Left lung (tissue), 10 donors: ENCODE results near the gene RBMS2. TPM values are rescaled to one million over a fixed set of nuclear protein-coding genes. Genes with fewer than 3 reads are reported as not detected.
A peak's percentile ranks its signal among the peaks of the same experiment; 100 is the strongest.

Experiments
- ATAC-seq: fragments of 200-7000 bp; cut with Tn5 transposase; one replicate; pipeline ENCODE4 v1.9.1; 2020; ENCODE audit warnings: moderate library complexity
- DNase-seq, 4 donors: peaks; one replicate each; pipeline ENCODE4 v3.0.0-alpha.2; 2013 to 2020
- H3K27ac ChIP-seq, 2 donors: fragments of 200-600 bp; sonication (generic) in 1 of 2; one replicate each; pipeline versions ENCODE4 v1.5.0 to v1.8.0; 2020 to 2021
- H3K27me3 ChIP-seq, 2 donors: fragments of 200-600 bp; sonication (generic) in 1 of 2; one replicate each; pipeline versions ENCODE4 v1.5.0 to v1.8.0; 2020 to 2021
- H3K36me3 ChIP-seq, 2 donors: fragments of 200-600 bp; sonication (generic) in 1 of 2; one replicate each; pipeline versions ENCODE4 v1.5.0 to v1.8.0; 2020 to 2021
- H3K4me1 ChIP-seq, 2 donors: fragments of 200-600 bp; one replicate each; pipeline ENCODE4 v1.8.0; 2021
- H3K4me3 ChIP-seq, 2 donors: fragments of 200-600 bp; sonication (generic) in 1 of 2; one replicate each; pipeline versions ENCODE4 v1.5.0 to v1.8.0; 2020 to 2021; ENCODE audit warnings: mild to moderate bottlenecking in 1 of 2
- H3K9me3 ChIP-seq, 2 donors: fragments of 200-600 bp; sonication (generic) in 1 of 2; one replicate each; pipeline versions ENCODE4 v1.5.0 to v1.8.0; 2020 to 2021
- CTCF ChIP-seq, 2 donors: fragments of 200-600 bp; sonication (generic) in 1 of 2; IDR thresholded peaks; one replicate each; pipeline versions ENCODE4 v1.5.0 to v1.8.0; 2021; ENCODE audit warnings: antibody characterized with exemption in 2 of 2
- intact Hi-C, 2 donors: fragments of 100-400 bp; cut with DNase I; formaldehyde crosslinking; loops; one replicate each; pipeline versions ENCODE4 v1.11.2 to v1.14.2; 2022
- polyA plus RNA-seq, 6 donors: library from polyadenylated mRNA; unstranded; fragments of 120-200 nt; gene quantifications; one replicate each; pipeline ENCODE4 v1.2.1, GENCODE V29; 2013; ENCODE audit not compliant: insufficient read length in 6 of 6
- total RNA-seq, 2 donors: library from RNA; stranded (reverse); fragmentation: NEBNext Ultra II Directional; extraction: Animal tissue kit (Norgen Biotek cat#: 25700); gene quantifications; one replicate each; pipeline ENCODE4 v1.2.1, GENCODE V29; 2021
- donor health status: DM: no; HTN: yes; CAD: no.
- donor health status: DM: no; HTN: no; CAD: no.

The RBMS2 gene
- total and polyA plus RNA-seq, 8 donors: 49.0 to 113 (median 69.1) TPM

DNA sequence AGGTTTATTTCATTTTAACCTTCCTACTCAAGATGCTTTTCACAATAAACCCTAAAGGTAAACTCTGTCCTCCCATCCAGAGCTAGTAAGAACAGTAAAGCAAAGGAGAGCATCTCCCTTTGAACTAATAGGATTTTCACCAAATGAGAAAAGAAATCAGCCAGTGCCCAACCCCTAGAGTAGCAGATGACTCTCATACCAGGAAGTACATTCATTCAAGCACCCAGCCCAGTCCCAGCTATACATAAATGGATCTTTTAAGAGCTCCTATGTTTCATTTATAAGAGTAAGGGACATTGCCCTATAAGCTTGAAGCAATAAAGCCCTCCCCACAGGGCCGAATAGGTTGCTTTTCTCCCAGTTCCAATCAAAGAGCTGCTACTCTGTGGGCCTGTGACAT is 100.9 kb downstream of the RBMS2 start:
- Histone ChIP-seq H3K27ac (no peak overlapping the region), H3K4me1 (peaks cover 0 to 58% of the 10 kb centered on the region in 2 donors), H3K4me3 (no peak overlapping the region), H3K9me3 (no peaks in the 10 kb centered on the region), H3K27me3 (no peaks in the 10 kb centered on the region), H3K36me3 (peaks cover 0 to 54% of the 10 kb centered on the region in 2 donors)
- DNase-seq (no peak), ATAC-seq (no peak)
- intact Hi-C loops: no loop called here
- TF ChIP-seq CTCF (IDR thresholded peaks at IDR 0.05): no peak

DNA sequence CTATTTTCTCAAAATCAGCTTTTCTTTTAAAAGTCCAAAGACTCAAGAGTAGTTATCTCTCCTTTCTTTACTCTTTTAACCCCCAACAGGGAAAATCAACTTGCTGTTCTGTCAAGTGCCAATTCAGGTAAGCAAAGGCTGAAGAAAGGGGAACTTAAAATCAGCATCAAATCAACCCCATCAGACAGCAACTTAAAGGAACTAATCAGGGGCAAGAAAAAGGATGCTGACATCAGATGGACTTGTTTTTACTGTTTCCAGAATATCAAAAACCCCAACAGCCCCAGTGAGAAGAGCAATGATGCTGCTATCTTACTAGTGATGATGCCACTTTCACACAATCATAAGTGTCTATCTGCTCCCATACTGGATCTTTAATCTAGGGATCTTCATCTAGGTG is 105.1 kb downstream of the RBMS2 start:
- peaks cover 5 to 78% of the 10 kb centered on the region in 2 donors for H3K4me1 ChIP-seq
- intact Hi-C loops: no loop called here
- H3K36me3 ChIP-seq: peaks cover 0 to 19% of the 10 kb centered on the region in 2 donors
- no peaks in the 10 kb centered on the region for H3K9me3 ChIP-seq
- H3K4me3 ChIP-seq: no peak overlapping the region
- no peak for TF ChIP-seq CTCF (IDR thresholded peaks at IDR 0.05)
- no peak overlapping the region for H3K27ac ChIP-seq
- no peaks in the 10 kb centered on the region for H3K27me3 ChIP-seq
- DNase-seq (no peak), ATAC-seq (no peak)

GRCh38 chr12:56628671-56629458 is 107.2 kb downstream of the RBMS2 start:
- Histone ChIP-seq H3K9me3 (no peaks in the 10 kb centered on the region), H3K4me1 (peaks cover 27 to 78% of the 10 kb centered on the region in 2 donors), H3K4me3 (peak overlapping the region; percentile 99 to 100), H3K36me3 (peaks cover 0 to 7% of the 10 kb centered on the region in 2 donors), H3K27me3 (no peaks in the 10 kb centered on the region), H3K27ac (peak overlapping the region; percentile 88 to 90)
- TF ChIP-seq CTCF (IDR thresholded peaks at IDR 0.05): no peak
- ATAC-seq (peak; percentile 16), DNase-seq (peak in 3 of 4 donors; percentile 60 to 88 (median 78))
- intact Hi-C loops: no loop called here

- intact Hi-C loops: no loop called here
Observed at GRCh38 chr12:56629459-56630179, 108.0 kb downstream of the RBMS2 start.

More at GRCh38 chr12:56629459-56630179, 108.0 kb downstream of the RBMS2 start:
- H3K4me3 ChIP-seq: peak overlapping the region; percentile 99 to 100
- peak overlapping the region; percentile 88 to 90 for H3K27ac ChIP-seq
- H3K4me1 ChIP-seq: peaks cover 30 to 77% of the 10 kb centered on the region in 2 donors
- ATAC-seq (peak; percentile 45), DNase-seq (peak in 2 of 4 donors; percentile 29 to 82)
- peaks cover 0 to 7% of the 10 kb centered on the region in 2 donors for H3K36me3 ChIP-seq
- no peaks in the 10 kb centered on the region for H3K27me3 ChIP-seq
- H3K9me3 ChIP-seq: no peaks in the 10 kb centered on the region
- TF ChIP-seq CTCF (IDR thresholded peaks at IDR 0.05): no peak
